ENCODE data around the gene CCDC12. TPM values are rescaled to one million over a fixed set of nuclear protein-coding genes. Genes with fewer than 3 reads are reported as not detected.

Gene CCDC12
- total and polyA plus RNA-seq, 9 of the 15 experiments (the other 6 are each of a cell fraction or from before 2014, with no cell fraction given) = 8.9 to 201 (median 86.9) TPM

GRCh38 chr3:46935168-46935858, 41.2 kb downstream of the CCDC12 start (continued):
- TF ChIP-seq CUX1 (CRISPR knock-in tag; IDR thresholded peaks at IDR 0.05) = peak; percentile 19; the same call in 1 of the 2 replicates
- peak; percentile 99 for TF ChIP-seq JUND (IDR thresholded peaks at IDR 0.05; ENCODE audit: borderline replicate concordance, low read depth, low read length)
- TF ChIP-seq JUND (tag; IDR thresholded peaks at IDR 0.05; ENCODE audit: borderline replicate concordance, low read depth, low read length) = peak; percentile 99
- TF ChIP-seq ATF7 (IDR thresholded peaks at IDR 0.05) = peak; percentile 65
- TF ChIP-seq CBFA2T2 (conservative IDR thresholded peaks at IDR 0.05) = peak; percentile 74
- TF ChIP-seq EHMT2 (IDR thresholded peaks at IDR 0.05) = 0 out of 2 replicates have a peak, but pooled peaks have one; percentile 32
- peak; percentile 92 for TF ChIP-seq ARID1B (IDR thresholded peaks at IDR 0.05)
- TF ChIP-seq HDAC2 (IDR thresholded peaks at IDR 0.05) = peak; percentile 85; the same call in 1 of the 2 replicates
- no peak for TF ChIP-seq ZNF324 (CRISPR knock-in tag; IDR thresholded peaks at IDR 0.05)
- peak; percentile 92 for TF ChIP-seq SMARCE1 (IDR thresholded peaks at IDR 0.05)
- TF ChIP-seq RUNX1 (IDR thresholded peaks at IDR 0.05; ENCODE audit: low read depth) = peak; percentile 47; the same call in 1 of the 2 replicates
- TF ChIP-seq PBX2 (CRISPR knock-in tag; IDR thresholded peaks at IDR 0.05; ENCODE audit: low read depth) = no peak
- TF ChIP-seq PBX2 (tag; conservative IDR thresholded peaks at IDR 0.05; ENCODE audit: low read depth) = no peak
- peak; percentile 88; the same call in 1 of the 2 replicates for TF ChIP-seq DMBX1 (CRISPR knock-in tag; IDR thresholded peaks at IDR 0.05; ENCODE audit: borderline replicate concordance)
- TF ChIP-seq POLR2AphosphoS5 (IDR thresholded peaks at IDR 0.05; ENCODE audit: control insufficient read depth, insufficient read depth, low read depth, low read length) = peak; percentile 61; the same call in 1 of the 2 replicates
- TF ChIP-seq ZNF263 (CRISPR knock-in tag; IDR thresholded peaks at IDR 0.05; ENCODE audit: borderline replicate concordance) = 0 out of 2 replicates have a peak, but pooled peaks have one; percentile 54
- TF ChIP-seq ARNT (IDR thresholded peaks at IDR 0.05) = peak in 1 of 2 experiments; percentile 41; a peak in 1 of 4 replicates
- 0 out of 2 replicates have a peak, but pooled peaks have one; percentile 10 for TF ChIP-seq NR4A1 (CRISPR knock-in tag; IDR thresholded peaks at IDR 0.05)
- no peak for TF ChIP-seq NR4A1 (tag; IDR thresholded peaks at IDR 0.05)
- peak; percentile 96 to 99 for TF ChIP-seq TEAD1 (CRISPR knock-in tag; IDR thresholded peaks at IDR 0.05)
- 0 out of 2 replicates have a peak, but pooled peaks have one; percentile 29 for TF ChIP-seq POLR2A (conservative IDR thresholded peaks at IDR 0.05)
- peak; percentile 19 for TF ChIP-seq CCNT2 (IDR thresholded peaks at IDR 0.05; ENCODE audit: borderline replicate concordance, extremely low read depth, insufficient read length, low read depth, low read length)
